Activated CD8-positive, alpha-beta memory T cell treated with anti-CD3 and anti-CD28 coated beads for 36 hours (primary cell): ENCODE results near the gene KRT34. TPM values are rescaled to one million over a fixed set of nuclear protein-coding genes. Genes with fewer than 3 reads are reported as not detected.
"Not testable (repeated sequence)": the region's sequence is repeated elsewhere in the genome, so short reads cannot be mapped to it uniquely, and the experiment has no call there.

Source experiments
- CTCF ChIA-PET: fragments of 350-600 bp; sonication (Branson Sonifier 250); formaldehyde crosslinking; loops from one replicate; lab custom pipeline; 2021; ENCODE audit warnings: antibody characterized with exemption; lab: Charles Lee
- POLR2A ChIA-PET: fragments of 350-600 bp; sonication (Branson Sonifier 250); formaldehyde crosslinking; loops from one replicate; lab custom pipeline; 2021; ENCODE audit warnings: antibody characterized with exemption; lab: Charles Lee
- total RNA-seq, 2 experiments: library from RNA; stranded (reverse); gene quantifications; one replicate each; pipeline ENCODE4 v1.2.3, GENCODE V29; 2021

Gene KRT34
- not detected for total RNA-seq

GRCh38 chr17:41381943-41382342 lies at the start of gene KRT34:
KRT34 (minus strand) TSS chr17:41382306; CDS start chr17:41382246, 60 bp downstream.
- CTCF ChIA-PET, result interaction anchor here (0.6 kb wide), 1 partner anchor 60 kb away, joined by 4 read pairs; no protein-coding TSS in a partner anchor
- POLR2A ChIA-PET, result not testable (repeated sequence)

GRCh38 chr17:41430376-41430775 lies 48.3 kb upstream of the KRT34 start:
- POLR2A ChIA-PET, result not testable (repeated sequence)

GRCh38 chr17:41429667-41430066 lies 47.6 kb upstream of the KRT34 start:
- CTCF ChIA-PET, result no interaction called here
- POLR2A ChIA-PET, result no interaction called here

More at GRCh38 chr17:41430376-41430775, 48.3 kb upstream of the KRT34 start:
- CTCF ChIA-PET, result not testable (repeated sequence)

GRCh38 chr17:41428591-41429291 lies 46.6 kb upstream of the KRT34 start:
- CTCF ChIA-PET, result no interaction called here
- POLR2A ChIA-PET, result no interaction called here

GRCh38 chr17:41424111-41424635 lies 42.1 kb upstream of the KRT34 start, which contains the start of gene KRT37:
KRT37 (minus strand) TSS chr17:41424585; CDS start chr17:41424523, 62 bp downstream.
- POLR2A ChIA-PET, result no interaction called here
- CTCF ChIA-PET, result no interaction called here

DNA sequence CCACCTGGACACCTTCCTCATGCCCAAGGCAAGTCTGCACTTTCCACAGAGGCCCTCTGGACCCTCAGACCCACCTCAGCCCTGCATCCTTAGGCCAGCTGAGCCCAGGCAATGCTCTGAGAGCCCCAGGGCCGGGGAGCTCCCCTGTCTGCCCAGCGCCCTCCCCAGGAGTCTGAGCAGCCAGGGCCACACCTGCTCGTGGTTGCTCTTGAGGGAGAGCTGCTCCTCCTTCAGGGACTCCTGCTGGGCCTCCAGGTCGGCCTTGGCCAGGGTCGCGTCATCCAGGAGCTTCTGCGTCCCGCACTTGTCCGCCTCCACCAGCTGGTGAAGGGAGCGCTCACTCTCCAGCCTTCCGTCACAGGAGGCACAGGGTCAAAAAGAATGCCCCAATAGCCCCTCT lies 40.5 kb upstream of the KRT34 start:
- POLR2A ChIA-PET, CTCF ChIA-PET: not testable (repeated sequence)

DNA sequence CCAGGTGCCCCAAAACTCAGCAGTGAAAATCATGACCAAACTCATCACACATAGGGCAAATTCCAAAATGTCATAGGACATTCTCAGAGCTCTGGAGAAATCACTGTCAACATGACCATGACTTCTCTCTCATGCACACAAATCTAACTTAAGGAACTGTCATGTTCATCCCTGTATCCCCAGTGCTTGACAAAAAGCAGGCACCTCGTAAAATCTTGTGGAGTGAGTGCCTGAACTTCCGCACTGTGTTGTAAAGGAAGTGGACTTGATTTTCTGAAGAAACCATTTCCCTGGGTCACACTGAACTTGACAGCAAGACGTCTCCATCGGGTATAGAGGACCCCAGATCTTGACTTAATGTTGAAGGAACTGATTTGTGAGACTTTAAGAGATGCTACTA lies 39.5 kb upstream of the KRT34 start:
- CTCF ChIA-PET, result no interaction called here
- POLR2A ChIA-PET, result no interaction called here

- CTCF ChIA-PET, result no interaction called here
- POLR2A ChIA-PET, result no interaction called here
Observed at GRCh38 chr17:41421116-41421515, 39.0 kb upstream of the KRT34 start.

DNA sequence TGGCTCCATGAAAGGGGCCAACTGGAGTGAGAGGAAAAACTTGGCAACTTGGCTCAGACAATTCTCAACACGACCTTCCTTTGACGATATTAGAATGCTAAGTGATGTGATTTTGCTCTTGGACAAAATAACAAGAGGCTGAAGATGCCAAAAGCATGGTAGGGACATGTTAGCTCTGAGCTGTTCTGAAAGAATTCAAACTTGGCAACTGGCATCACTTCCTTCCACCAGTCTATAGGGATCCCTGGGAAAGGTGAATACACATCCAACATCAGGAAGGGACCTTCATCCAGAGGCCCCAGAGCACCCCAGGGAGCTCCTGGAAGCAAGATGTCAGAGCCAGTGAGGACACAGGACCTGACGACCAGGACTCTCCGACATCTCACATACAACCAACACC lies 38.0 kb upstream of the KRT34 start:
- POLR2A ChIA-PET, result no interaction called here
- CTCF ChIA-PET, result no interaction called here

DNA sequence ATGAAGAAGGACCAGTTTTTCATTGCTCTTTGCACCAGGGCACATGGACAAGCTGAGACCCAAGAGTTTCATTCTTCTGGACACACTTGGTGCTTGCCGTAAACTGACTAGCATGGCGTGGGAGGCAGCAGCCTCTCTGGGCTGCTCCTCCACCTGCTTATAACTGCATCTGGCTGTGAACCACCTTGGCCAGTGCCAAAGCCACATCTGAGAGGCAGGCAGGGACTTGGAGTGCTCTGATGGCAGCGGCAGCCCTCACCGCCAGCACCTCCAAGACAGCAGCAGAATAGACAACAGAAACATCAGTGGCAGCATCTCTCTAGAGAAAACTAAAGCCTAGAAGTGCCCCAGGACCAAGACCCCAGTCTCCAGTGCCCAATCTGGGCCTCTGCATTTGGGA lies 37.6 kb upstream of the KRT34 start:
- ChIA-PET POLR2A (no interaction called here), CTCF (no interaction called here)

DNA sequence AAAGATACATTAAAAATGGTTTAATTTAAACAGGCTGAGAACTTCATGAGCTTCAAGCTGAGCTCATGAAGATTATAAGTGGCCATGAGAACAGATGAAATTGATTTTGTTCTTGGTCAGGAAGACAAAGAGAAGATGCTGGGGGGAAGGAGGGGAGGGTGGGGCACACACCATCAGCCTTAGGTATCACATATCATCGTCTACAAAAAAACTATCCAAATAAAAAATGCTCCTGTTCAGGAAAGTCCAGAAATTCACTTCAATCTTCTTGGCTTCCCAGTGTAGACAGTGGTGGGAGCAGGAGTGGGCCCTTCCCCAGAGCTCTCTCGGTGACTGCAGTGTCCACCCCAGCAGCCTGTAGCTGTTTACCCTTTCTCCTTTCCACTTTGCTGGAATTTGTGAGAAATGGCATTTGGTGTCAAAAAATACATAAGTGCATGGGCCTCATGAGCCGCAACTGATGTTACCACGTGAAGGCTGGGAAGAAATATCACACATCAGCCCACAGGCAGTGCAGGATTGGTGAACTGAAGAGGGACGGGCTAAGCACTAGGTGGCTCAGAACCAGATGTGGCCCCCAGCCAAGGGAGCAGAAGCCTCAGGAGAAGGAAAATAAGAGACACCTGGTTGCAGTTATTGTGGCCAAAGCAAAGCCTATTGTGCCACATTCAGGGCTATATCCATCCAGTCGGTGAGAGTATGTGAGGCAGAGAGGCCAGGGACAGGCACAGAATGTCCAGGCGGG lies 36.2 kb upstream of the KRT34 start:
- CTCF ChIA-PET, result interaction anchor here (0.8 to 1.7 kb wide), 3 partner anchors 9 to 244 kb away, joined by 3 to 5 read pairs (median 3); no protein-coding TSS in a partner anchor

GRCh38 chr17:41417576-41418015 lies 35.5 kb upstream of the KRT34 start:
- POLR2A ChIA-PET, result no interaction called here
- CTCF ChIA-PET, result interaction anchor here (0.8 to 1.7 kb wide), 3 partner anchors 9 to 245 kb away, joined by 3 to 5 read pairs (median 3); no protein-coding TSS in a partner anchor

More for the DNA sequence above, 36.2 kb upstream of the KRT34 start:
- POLR2A ChIA-PET, result no interaction called here

- POLR2A ChIA-PET, result no interaction called here
- CTCF ChIA-PET, result interaction anchor here (0.8 to 1.2 kb wide), 2 partner anchors 8 to 11 kb away, joined by 3 read pairs; no protein-coding TSS in a partner anchor
Observed at GRCh38 chr17:41417127-41417526, 35.0 kb upstream of the KRT34 start.

DNA sequence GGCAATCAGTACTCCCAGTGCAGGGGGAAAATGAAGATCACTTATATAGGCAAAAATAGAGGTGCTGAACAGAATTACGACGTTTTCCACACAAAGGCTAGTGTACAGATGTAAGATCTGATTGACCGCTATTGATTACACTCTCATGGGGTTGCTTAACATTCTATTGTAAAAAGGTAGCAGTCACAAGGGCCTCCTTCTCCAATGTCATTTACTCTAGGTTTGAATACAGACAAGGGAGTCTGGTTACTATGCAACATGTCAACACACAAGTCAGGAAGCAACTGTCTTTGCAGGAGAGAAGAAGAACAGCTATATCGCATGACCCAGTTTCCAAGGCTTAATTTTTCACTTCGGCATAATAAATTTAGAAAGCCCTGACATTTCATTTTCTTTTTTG lies 34.4 kb upstream of the KRT34 start:
- CTCF ChIA-PET, result no interaction called here
- POLR2A ChIA-PET, result no interaction called here

DNA sequence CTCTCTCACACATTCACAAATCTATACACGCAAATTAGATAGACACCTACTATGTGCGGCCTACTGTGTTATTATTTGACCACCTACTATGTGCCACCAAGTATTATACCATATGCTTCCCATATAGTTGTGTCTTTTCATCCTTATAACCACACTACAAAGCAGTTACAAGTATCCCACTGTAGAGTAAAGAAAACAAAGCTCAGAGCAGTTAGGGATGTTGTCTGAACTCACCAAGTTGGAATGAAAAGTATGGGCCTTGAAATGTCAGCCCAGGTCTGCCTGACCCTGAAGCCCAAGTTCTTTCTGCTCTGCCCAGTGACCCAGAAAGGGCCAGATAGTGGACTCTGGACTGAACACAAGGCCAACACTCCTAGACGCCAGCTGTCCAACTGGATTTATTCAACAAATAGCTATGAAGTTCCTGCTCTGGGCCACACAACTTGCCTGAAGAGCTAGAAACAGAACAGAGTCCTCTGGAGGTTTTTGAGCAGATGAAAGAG lies 33.8 kb upstream of the KRT34 start:
- POLR2A ChIA-PET, result no interaction called here

DNA sequence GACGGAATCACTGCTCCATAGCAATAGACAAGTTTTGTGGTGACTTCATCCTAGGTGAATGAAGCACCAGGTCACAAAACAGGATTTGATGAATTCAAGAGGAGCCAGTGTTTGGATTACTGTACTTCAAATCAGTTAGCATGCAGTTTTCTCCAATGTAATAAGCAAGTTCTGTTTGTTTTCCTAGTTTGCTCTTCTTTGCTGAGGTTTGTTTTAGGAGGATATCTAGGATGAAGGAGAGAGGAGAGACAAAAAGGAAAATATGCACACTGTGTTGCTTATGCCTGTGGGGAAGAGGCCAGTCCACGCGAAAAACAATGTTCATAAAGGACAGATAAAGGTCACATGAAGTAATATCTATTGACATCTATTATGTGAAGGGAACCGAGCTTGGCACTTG lies 33.3 kb upstream of the KRT34 start:
- POLR2A ChIA-PET, result no interaction called here
- CTCF ChIA-PET, result no interaction called here

More for the DNA sequence above, 33.8 kb upstream of the KRT34 start:
- CTCF ChIA-PET, result no interaction called here

DNA sequence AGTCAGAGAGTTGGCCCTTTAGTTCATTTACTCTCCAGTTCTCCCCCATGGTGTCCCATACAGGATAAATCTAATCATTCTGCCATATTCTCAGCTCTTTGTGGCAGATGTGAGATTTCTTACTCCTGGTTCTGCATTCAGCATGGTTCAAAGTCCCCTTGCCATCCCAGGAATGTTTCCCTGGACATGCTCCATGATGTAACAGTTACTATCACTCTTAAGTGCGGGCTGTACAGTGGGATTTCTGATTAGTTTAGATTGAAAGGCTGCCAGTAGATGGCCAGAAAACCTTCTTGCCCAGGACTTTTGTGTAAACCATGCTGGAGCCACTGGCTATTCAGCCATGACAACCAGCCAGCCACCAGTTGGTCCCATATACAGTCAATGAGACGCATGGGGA lies 31.9 kb upstream of the KRT34 start:
- ChIA-PET CTCF (no interaction called here), POLR2A (no interaction called here)

GRCh38 chr17:41413353-41413957 lies 31.3 kb upstream of the KRT34 start:
- CTCF ChIA-PET, result no interaction called here
- POLR2A ChIA-PET, result no interaction called here

- ChIA-PET POLR2A (no interaction called here), CTCF (no interaction called here)
Observed at GRCh38 chr17:41411072-41411840, 29.1 kb upstream of the KRT34 start.
